ENCODE measurements around the gene MTERF4. TPM values are rescaled to one million over a fixed set of nuclear protein-coding genes. Genes with fewer than 3 reads are reported as not detected.
A peak's percentile ranks its signal among the peaks of the same experiment; 100 is the strongest.
"Not testable (repeated sequence)": the region's sequence is repeated elsewhere in the genome, so short reads cannot be mapped to it uniquely, and the experiment has no call there.

MTERF4 gene
- total RNA-seq, 1 donor from 2014 or later: 37.6 TPM

GRCh38 chr2:241110607-241111439 lies 8.7 kb upstream of the MTERF4 start:
- DNase-seq: no peak

GRCh38 chr2:241110089-241110606 lies 8.1 kb upstream of the MTERF4 start:
- DNase-seq: no peak

GRCh38 chr2:241109210-241110088 lies 7.4 kb upstream of the MTERF4 start:
- DNase-seq: no peak

GRCh38 chr2:241108271-241109209 lies 6.5 kb upstream of the MTERF4 start:
- DNase-seq: no peak

- no peak for DNase-seq
Observed at GRCh38 chr2:241107031-241107783, 5.1 kb upstream of the MTERF4 start.

- DNase-seq: no peak
Observed at GRCh38 chr2:241105641-241106040, 3.6 kb upstream of the MTERF4 start.

GRCh38 chr2:241104611-241105010 lies 2.5 kb upstream of the MTERF4 start:
- DNase-seq: not testable (repeated sequence)

GRCh38 chr2:241103176-241103595 lies 1.1 kb upstream of the MTERF4 start:
- DNase-seq: no peak

- no peak for DNase-seq
Observed at GRCh38 chr2:241099246-241099645, 2.8 kb downstream of the MTERF4 start.

- no peak for DNase-seq
Observed at GRCh38 chr2:241096979-241097378, 5.1 kb downstream of the MTERF4 start.

GRCh38 chr2:241095594-241096290 lies 6.3 kb downstream of the MTERF4 start:
- no peak for DNase-seq

GRCh38 chr2:241094924-241095420 lies 7.1 kb downstream of the MTERF4 start:
- no peak for DNase-seq

GRCh38 chr2:241094172-241094571 lies 7.9 kb downstream of the MTERF4 start:
- no peak for DNase-seq

- not testable (repeated sequence) for DNase-seq
Observed at GRCh38 chr2:241093133-241093781, 8.8 kb downstream of the MTERF4 start.

GRCh38 chr2:241092677-241093076 lies 9.4 kb downstream of the MTERF4 start:
- no peak for DNase-seq

- DNase-seq: no peak
Observed at GRCh38 chr2:241091734-241092445, 10.2 kb downstream of the MTERF4 start.

- no peak for DNase-seq
Observed at GRCh38 chr2:241091201-241091600, 10.9 kb downstream of the MTERF4 start.

GRCh38 chr2:241088791-241089732 lies 13.0 kb downstream of the MTERF4 start:
- peak; percentile 47 for DNase-seq

All from dermis blood vessel endothelial cell (primary cell).